A549 (cell line): ENCODE results near the gene ZFYVE28. TPM values are rescaled to one million over a fixed set of nuclear protein-coding genes. Genes with fewer than 3 reads are reported as not detected.

Source experiments
- ATAC-seq, 2 experiments: fragments of 200-7000 bp in 1 of 2; fragments of >200 bp in 1 of 2; cut with Nextera tagmentation in 1 of 2; cut with Tn5 transposase in 1 of 2; 3 replicates each; pipeline versions ENCODE4 v1.8.0 to v1.9.1; 2018 to 2020; ENCODE audit warnings: mild to moderate bottlenecking in 1 of 2, moderate library complexity in 1 of 2
- CTCF ChIA-PET: fragments of 300-600 bp; sonication (Branson Sonifier 250); formaldehyde crosslinking; extraction: SDS; loops from one replicate; lab custom pipeline; 2021; ENCODE audit warnings: antibody characterized with exemption, inconsistent platforms; lab: Yijun Ruan, JAX
- POLR2A ChIA-PET: fragments of 350-600 bp; formaldehyde crosslinking; extraction: SDS; loops from one replicate; lab custom pipeline; 2021; ENCODE audit warnings: antibody characterized with exemption, inconsistent platforms; lab: Yijun Ruan, JAX
- DNase-seq, 2 experiments: peaks; one replicate each; pipeline versions ENCODE4 v3.0.0 to v3.0.0-alpha.2; 2011 to 2016; ENCODE audit warnings: low read depth in 1 of 2, low spot score in 1 of 2
- FAIRE-seq: peaks from 2 replicates; lab custom pipeline; 2011; peaks lifted over from hg19 to GRCh38; lab: Jason Lieb, UNC
- H3K27ac ChIP-seq, 2 experiments: fragments of >200 bp; sonication (Bioruptor Twin); formaldehyde crosslinking; 3 replicates each; pipeline ENCODE4 v1.5.1; 2016 to 2017
- H3K4me1 ChIP-seq: fragments of >200 bp; sonication (Bioruptor Twin); formaldehyde crosslinking; 3 replicates; pipeline ENCODE4 v1.6.1; 2016
- H3K4me2 ChIP-seq: fragments of >200 bp; sonication (Bioruptor Twin); formaldehyde crosslinking; 3 replicates; pipeline ENCODE4 v1.6.1; 2016
- H3K4me3 ChIP-seq: fragments of >200 bp; sonication (Bioruptor Twin); formaldehyde crosslinking; 3 replicates; pipeline ENCODE4 v1.5.1; 2016
- H3K9me3 ChIP-seq: fragments of >200 bp; sonication (Bioruptor Twin); formaldehyde crosslinking; 3 replicates; pipeline ENCODE4 v1.6.1; 2016
- CBX8 ChIP-seq: fragments of 200-600 bp; sonication (generic); IDR thresholded peaks from 2 replicates; pipeline ENCODE4 v1.6.1; 2016
- CHD2 ChIP-seq: fragments of 150-350 bp; IDR thresholded peaks from 2 replicates; pipeline ENCODE4 v1.6.1; 2014; ENCODE audit warnings: low read length; ENCODE audit not compliant: partially characterized antibody
- EHF ChIP-seq: fragments of 250-450 bp; sonication (Bioruptor Pico); IDR thresholded peaks from 2 replicates; pipeline ENCODE4 v1.5.0; 2020; ENCODE audit warnings: mild to moderate bottlenecking
- ESRRA ChIP-seq: fragments of 150-350 bp; IDR thresholded peaks from 2 replicates; pipeline ENCODE4 v1.6.1; 2014; ENCODE audit warnings: mild to moderate bottlenecking, low read length, borderline replicate concordance
- FOSB ChIP-seq: fragments of 250-450 bp; sonication (Bioruptor Pico); IDR thresholded peaks from 2 replicates; pipeline ENCODE4 v1.5.0; 2020; ENCODE audit warnings: mild to moderate bottlenecking, moderate library complexity
- FOSL2 ChIP-seq, 2 experiments: fragments of 450-650 bp in 1 of 2; fragments of >200 bp in 1 of 2; sonication (Bioruptor Twin) in 1 of 2; formaldehyde crosslinking; IDR thresholded peaks; 2 replicates each; pipeline versions ENCODE4 v1.5.0 to v1.6.1; 2016 to 2020; ENCODE audit warnings: mild to moderate bottlenecking in 1 of 2, moderate library complexity in 1 of 2
- HMGXB4 ChIP-seq: fragments of 250-450 bp; sonication (Bioruptor Pico); IDR thresholded peaks from 2 replicates; pipeline ENCODE4 v1.5.0; 2021; ENCODE audit warnings: mild to moderate bottlenecking, moderate library complexity, borderline replicate concordance
- HOXB5 ChIP-seq: fragments of 250-450 bp; sonication (Bioruptor Pico); IDR thresholded peaks from 2 replicates; pipeline ENCODE4 v1.5.0; 2020; ENCODE audit warnings: mild to moderate bottlenecking, moderate library complexity
- JUN ChIP-seq, 2 experiments: fragments of >200 bp; sonication (Bioruptor Twin); formaldehyde crosslinking; IDR thresholded peaks; 2 replicates in 1 of 2; 3 replicates in 1 of 2; pipeline ENCODE4 v1.6.1; 2016 to 2017
- JUNB ChIP-seq: fragments of >200 bp; sonication (Bioruptor Twin); formaldehyde crosslinking; IDR thresholded peaks from 2 replicates; pipeline ENCODE4 v1.6.1; 2016
- KDM1A ChIP-seq: fragments of 200-600 bp; sonication (generic); IDR thresholded peaks from 2 replicates; pipeline ENCODE4 v1.6.1; 2016; ENCODE audit warnings: low read depth, mild to moderate bottlenecking
- KDM5A ChIP-seq: fragments of 200-600 bp; sonication (generic); IDR thresholded peaks from 2 replicates; pipeline ENCODE4 v1.6.1; 2016; ENCODE audit warnings: antibody characterized with exemption, mild to moderate bottlenecking
- MAFK ChIP-seq: fragments of 450-650 bp; IDR thresholded peaks from 2 replicates; pipeline ENCODE4 v1.6.1; 2014; ENCODE audit not compliant: partially characterized antibody
- MAZ ChIP-seq: fragments of 150-350 bp; IDR thresholded peaks from 2 replicates; pipeline ENCODE4 v1.6.1; 2014; ENCODE audit warnings: antibody characterized with exemption, low read depth, low read length, borderline replicate concordance
- NFE2L2 ChIP-seq: fragments of 150-350 bp; conservative IDR thresholded peaks from 2 replicates; pipeline ENCODE4 v1.6.1; 2014; ENCODE audit warnings: low read length
- PHF8 ChIP-seq: fragments of 200-600 bp; sonication (generic); IDR thresholded peaks from 2 replicates; pipeline ENCODE4 v1.6.1; 2016; ENCODE audit warnings: low read depth, mild to moderate bottlenecking, antibody characterized with exemption, moderate library complexity, borderline replicate concordance
- RFX5 ChIP-seq: fragments of 450-650 bp; IDR thresholded peaks from 2 replicates; pipeline ENCODE4 v1.7.1; 2014; ENCODE audit warnings: antibody characterized with exemption, mild to moderate bottlenecking, moderate library complexity
- RNF2 ChIP-seq: fragments of 200-600 bp; sonication (generic); IDR thresholded peaks from 2 replicates; pipeline ENCODE4 v1.6.1; 2016; ENCODE audit warnings: low read depth, mild to moderate bottlenecking, antibody characterized with exemption, moderate library complexity, borderline replicate concordance
- SREBF2 ChIP-seq: fragments of 450-650 bp; IDR thresholded peaks from 2 replicates; pipeline ENCODE4 v1.6.1; 2014; ENCODE audit warnings: mild to moderate bottlenecking, moderate library complexity
- ZFP36 ChIP-seq: fragments of 450-650 bp; IDR thresholded peaks from 2 replicates; pipeline ENCODE4 v1.6.1; 2014; ENCODE audit warnings: borderline replicate concordance; ENCODE audit not compliant: partially characterized antibody
- WGBS: methylation state at CpG from one replicate; pipeline ENCODE4 v1.1.6; 2017; ENCODE audit errors: missing lambda C conversion rate; 5-methylcytosine and 5-hydroxymethylcytosine counted together
- polyA plus RNA-seq, 4 experiments: library from polyadenylated mRNA; depleted of rRNA in 3 of 4; stranded (reverse); fragments of >200 nt; fragmentation: RNase III in 1 of 4; extraction: RNeasy Plus Mini Kit Qiagen cat#74134 plus additional on column Dnase treatment in 1 of 4; gene quantifications; 2 replicates in 3 of 4; 3 replicates in 1 of 4; pipeline ENCODE4 v1.2.3, GENCODE V29; 2011 to 2017
- TF ChIP-seq, protein P1 (sequence below): fragments of 200-600 bp; sonication (generic); IDR thresholded peaks from 2 replicates; pipeline ENCODE4 v1.6.1; 2016; ENCODE audit warnings: antibody characterized with exemption, mild to moderate bottlenecking, moderate library complexity
- TF ChIP-seq, protein P2 (sequence below): fragments of 450-650 bp; IDR thresholded peaks from 2 replicates; pipeline ENCODE4 v1.6.1; 2014; ENCODE audit warnings: antibody characterized with exemption

The ZFYVE28 gene
- polyA plus RNA-seq, 2 of the 4 experiments (the other 2 are of a cell fraction): 2.1 to 2.3 TPM

DNA sequence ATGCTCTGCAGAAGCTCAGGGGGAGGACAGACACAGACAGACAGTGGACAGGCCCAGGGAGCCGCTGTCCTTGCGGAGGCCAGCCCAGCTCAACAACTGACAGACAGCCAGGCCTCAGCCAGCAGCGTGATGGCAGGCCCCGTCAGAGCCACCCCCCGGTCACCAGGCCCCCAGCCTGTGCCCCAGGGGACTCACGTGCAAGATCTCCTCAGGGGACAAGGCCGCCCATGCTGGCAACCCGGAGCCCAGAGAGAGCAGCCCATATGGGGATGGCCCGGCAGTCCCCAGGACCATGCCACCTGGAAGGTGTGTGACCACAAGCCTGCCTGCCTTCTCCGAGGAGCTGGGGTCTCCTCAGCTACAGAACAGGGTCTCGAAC lies 128.5 kb downstream of the ZFYVE28 start:
- POLR2A ChIA-PET: no interaction called here
- FAIRE-seq (no peak), DNase-seq (no peak), ATAC-seq (no peak)
- no peak for TF ChIP-seq FOSB (CRISPR knock-in tag)
- no peak for TF ChIP-seq HMGXB4
- TF ChIP-seq ESRRA: no peak
- no peak for TF ChIP-seq HOXB5 (CRISPR knock-in tag)
- TF ChIP-seq MAFK: no peak
- no peak for TF ChIP-seq NFE2L2
- TF ChIP-seq KDM1A: no peak
- TF ChIP-seq PHF8: no peak
- TF ChIP-seq EHF (CRISPR knock-in tag): no peak
- TF ChIP-seq FOSL2 (IDR thresholded peaks at IDR 0.05): no peak
- no peak for TF ChIP-seq FOSL2 (CRISPR knock-in tag; IDR thresholded peaks at IDR 0.05)
- no peak for TF ChIP-seq RNF2
- no peak for TF ChIP-seq ZFP36
- no peak for TF ChIP-seq JUN (IDR thresholded peaks at IDR 0.05)
- no peak for TF ChIP-seq JUNB
- Histone ChIP-seq H3K27ac (no peak overlapping the region), H3K4me3 (no peak overlapping the region), H3K4me1 (no peaks in the 10 kb centered on the region), H3K9me3 (no peaks in the 10 kb centered on the region), H3K4me2 (no peak overlapping the region)
- WGBS: 83% methylated on average over 2 of the region's 11 CpGs
- CTCF ChIA-PET: interaction anchor here (1.1 to 1.5 kb wide), 2 partner anchors 9 to 33 kb away, joined by 3 read pairs; no protein-coding TSS in a partner anchor

DNA sequence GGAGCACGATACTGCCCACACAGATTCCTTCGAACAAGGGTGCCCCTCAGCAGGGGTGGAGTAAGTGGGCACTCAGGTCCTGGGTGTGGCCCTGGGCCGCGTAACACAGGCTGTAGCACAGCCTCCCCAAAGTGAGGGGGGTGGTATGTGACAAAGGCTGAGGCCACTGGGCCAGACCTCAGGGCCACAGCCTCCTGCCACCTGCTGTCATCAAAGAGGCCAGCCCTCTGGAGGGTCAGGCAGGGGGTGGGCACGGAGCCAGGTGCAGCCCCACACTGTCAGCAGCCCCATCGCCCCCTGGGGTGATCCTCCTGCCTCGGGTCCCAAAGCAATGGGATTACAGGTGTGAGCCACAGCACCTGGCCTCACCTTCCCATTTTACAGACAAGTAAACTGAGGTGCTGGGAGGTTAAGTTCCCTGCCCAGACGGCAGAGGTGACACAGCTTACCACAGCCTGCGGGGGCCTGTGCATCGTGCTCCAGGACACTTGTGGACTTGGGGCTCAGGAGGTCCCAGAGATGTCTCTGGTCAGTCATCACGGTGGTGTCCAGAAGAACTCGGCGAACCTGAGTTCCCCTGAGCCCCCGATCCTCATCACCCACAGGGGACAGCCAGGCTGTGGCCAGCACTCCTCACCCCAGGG lies 129.0 kb downstream of the ZFYVE28 start:
- no peak overlapping the region for H3K4me2 ChIP-seq

More for the DNA sequence above, 129.0 kb downstream of the ZFYVE28 start:
- no peaks in the 10 kb centered on the region for H3K4me1 ChIP-seq
- FAIRE-seq: no peak
- ATAC-seq: no peak
- CTCF ChIA-PET: interaction anchor here (1.1 to 1.5 kb wide), 2 partner anchors 9 to 33 kb away, joined by 3 read pairs; no protein-coding TSS in a partner anchor
- no peak overlapping the region for H3K4me3 ChIP-seq
- no peak for DNase-seq
- H3K9me3 ChIP-seq: no peaks in the 10 kb centered on the region
- no peak overlapping the region for H3K27ac ChIP-seq
- TF ChIP-seq SREBF2: no peak
- no peak for TF ChIP-seq MAZ
- no peak for TF ChIP-seq RFX5
- no peak for TF ChIP-seq JUN (IDR thresholded peaks at IDR 0.05)
- no peak for TF ChIP-seq KDM5A
- TF ChIP-seq, protein P1, sequence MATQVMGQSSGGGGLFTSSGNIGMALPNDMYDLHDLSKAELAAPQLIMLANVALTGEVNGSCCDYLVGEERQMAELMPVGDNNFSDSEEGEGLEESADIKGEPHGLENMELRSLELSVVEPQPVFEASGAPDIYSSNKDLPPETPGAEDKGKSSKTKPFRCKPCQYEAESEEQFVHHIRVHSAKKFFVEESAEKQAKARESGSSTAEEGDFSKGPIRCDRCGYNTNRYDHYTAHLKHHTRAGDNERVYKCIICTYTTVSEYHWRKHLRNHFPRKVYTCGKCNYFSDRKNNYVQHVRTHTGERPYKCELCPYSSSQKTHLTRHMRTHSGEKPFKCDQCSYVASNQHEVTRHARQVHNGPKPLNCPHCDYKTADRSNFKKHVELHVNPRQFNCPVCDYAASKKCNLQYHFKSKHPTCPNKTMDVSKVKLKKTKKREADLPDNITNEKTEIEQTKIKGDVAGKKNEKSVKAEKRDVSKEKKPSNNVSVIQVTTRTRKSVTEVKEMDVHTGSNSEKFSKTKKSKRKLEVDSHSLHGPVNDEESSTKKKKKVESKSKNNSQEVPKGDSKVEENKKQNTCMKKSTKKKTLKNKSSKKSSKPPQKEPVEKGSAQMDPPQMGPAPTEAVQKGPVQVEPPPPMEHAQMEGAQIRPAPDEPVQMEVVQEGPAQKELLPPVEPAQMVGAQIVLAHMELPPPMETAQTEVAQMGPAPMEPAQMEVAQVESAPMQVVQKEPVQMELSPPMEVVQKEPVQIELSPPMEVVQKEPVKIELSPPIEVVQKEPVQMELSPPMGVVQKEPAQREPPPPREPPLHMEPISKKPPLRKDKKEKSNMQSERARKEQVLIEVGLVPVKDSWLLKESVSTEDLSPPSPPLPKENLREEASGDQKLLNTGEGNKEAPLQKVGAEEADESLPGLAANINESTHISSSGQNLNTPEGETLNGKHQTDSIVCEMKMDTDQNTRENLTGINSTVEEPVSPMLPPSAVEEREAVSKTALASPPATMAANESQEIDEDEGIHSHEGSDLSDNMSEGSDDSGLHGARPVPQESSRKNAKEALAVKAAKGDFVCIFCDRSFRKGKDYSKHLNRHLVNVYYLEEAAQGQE: no peak
- TF ChIP-seq, protein P2, sequence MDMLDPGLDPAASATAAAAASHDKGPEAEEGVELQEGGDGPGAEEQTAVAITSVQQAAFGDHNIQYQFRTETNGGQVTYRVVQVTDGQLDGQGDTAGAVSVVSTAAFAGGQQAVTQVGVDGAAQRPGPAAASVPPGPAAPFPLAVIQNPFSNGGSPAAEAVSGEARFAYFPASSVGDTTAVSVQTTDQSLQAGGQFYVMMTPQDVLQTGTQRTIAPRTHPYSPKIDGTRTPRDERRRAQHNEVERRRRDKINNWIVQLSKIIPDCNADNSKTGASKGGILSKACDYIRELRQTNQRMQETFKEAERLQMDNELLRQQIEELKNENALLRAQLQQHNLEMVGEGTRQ: no peak
- TF ChIP-seq CHD2: no peak
- TF ChIP-seq CBX8: no peak
- TF ChIP-seq, all 56 proteins: peak for 0
- WGBS: 96% methylated on average over 4 of the region's 14 CpGs
- POLR2A ChIA-PET: no interaction called here
